ENCODE results near the gene SGSM2.
A peak's percentile ranks its signal among the peaks of the same experiment; 100 is the strongest.

Gene SGSM2

DNA sequence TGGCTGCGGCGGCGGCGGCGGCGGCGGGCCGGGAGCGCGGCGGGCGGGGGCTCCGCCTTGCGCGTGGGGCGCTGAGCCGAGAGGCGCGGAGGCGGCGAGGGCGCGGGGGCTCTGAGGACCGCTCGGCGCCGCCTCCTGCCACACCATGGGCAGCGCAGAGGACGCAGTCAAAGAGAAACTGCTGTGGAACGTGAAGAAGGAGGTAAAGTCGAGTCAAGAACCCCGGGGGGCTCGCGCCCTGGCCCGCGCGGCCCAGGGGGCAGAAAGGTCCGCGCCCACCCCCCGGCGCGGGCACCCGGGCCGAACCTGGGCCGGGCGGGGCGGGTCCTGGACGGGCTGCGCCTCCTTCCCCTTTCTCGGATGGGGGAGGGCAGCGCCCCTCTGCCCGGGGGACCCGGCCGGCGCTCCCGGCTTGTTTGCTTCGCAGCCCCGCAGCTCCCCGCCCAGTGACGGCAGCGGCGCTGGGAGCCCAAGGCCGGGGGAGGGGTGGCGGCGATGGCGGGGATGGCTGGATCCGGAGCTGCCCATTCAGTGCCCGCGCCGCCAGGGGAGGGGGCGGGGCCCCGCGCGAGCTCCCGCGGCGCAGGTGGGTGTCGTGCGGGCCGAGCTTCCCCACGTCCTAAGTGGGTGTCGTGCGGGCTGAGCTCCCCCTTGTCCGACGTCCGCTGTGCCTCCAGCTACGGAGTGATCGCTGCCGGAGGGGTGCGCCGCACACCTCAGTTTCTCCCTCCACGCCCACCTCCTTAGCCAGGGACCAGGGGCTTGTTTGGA, 428 bp downstream of the SGSM2 start:
- peak in 1 of 2 experiments; percentile 35 for DNase-seq

DNA sequence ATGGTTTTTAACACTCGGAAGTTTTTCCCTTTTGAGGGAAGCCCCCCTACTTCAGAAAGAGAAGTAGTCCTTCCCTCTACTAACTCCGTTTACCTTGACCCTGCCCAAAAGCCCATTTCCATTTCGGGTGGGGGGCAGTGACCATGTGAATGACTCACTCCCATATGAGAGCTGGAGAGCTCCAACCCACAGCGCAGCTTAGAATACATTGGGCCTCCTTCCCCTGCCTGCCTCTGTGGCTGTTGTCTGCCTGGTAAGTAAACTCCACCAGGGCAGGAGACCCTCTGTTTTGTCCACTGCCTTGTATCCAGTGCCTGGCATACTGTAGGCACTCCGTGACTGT, 985 bp downstream of the SGSM2 start:
- DNase-seq: no peak

DNA sequence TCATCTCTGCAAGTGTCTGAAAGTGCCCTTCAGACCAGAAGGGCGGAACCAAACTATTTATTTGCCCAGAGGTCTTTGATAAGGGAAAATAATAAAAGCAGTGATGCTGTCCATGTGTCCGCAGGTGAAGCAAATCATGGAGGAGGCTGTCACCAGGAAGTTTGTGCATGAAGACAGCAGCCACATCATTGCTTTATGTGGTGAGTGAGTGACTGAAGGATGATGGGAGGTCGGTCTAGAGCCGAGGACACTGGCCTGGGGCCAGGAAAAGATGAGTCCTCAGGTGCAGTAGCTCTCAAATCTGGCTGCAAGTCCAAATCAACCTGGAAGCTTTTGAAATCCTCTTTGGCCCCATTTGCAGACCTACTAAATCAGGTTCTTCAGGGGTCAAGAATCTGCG, 6.1 kb downstream of the SGSM2 start:
- no peak for DNase-seq

DNA sequence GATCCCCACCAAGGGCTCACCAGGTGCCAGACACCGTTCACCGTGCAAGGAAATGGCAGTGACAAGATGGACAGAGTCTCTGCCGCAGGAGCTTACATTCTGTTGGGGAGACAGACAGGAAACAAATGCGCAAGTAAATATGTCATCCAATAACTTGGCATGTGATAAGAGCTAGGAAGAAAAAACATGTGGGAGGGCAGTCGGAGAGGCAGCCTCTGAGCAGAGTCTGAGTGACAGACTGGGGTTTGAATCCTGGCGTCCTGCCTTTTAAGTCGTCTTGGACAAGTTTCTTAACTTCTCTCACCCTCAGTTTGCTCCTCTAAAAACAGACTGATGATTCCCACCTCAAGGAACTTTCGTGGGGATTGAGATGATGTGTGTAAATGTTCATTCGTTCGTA, 7.2 kb downstream of the SGSM2 start:
- no peak for DNase-seq

DNA sequence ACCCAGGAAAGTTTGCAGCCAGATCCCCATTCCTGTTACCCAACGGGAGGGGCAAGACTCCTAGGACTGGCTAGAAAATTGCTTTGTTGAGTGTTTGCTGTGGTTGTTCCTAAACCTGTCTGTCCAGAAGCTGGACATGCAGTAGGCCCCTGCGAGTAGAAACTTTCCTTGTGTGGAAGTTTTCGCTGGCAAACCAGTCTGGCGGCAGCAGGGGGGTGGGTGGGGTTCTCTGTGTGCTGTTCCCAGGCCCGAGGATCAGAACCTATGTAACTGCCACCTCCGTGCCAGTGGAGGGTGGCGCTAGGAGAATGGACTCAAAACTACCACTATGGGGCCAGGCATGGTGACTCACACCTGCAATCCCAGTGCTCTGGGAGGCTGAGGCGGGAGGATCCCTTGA, 9.2 kb downstream of the SGSM2 start:
- no peak for DNase-seq

DNA sequence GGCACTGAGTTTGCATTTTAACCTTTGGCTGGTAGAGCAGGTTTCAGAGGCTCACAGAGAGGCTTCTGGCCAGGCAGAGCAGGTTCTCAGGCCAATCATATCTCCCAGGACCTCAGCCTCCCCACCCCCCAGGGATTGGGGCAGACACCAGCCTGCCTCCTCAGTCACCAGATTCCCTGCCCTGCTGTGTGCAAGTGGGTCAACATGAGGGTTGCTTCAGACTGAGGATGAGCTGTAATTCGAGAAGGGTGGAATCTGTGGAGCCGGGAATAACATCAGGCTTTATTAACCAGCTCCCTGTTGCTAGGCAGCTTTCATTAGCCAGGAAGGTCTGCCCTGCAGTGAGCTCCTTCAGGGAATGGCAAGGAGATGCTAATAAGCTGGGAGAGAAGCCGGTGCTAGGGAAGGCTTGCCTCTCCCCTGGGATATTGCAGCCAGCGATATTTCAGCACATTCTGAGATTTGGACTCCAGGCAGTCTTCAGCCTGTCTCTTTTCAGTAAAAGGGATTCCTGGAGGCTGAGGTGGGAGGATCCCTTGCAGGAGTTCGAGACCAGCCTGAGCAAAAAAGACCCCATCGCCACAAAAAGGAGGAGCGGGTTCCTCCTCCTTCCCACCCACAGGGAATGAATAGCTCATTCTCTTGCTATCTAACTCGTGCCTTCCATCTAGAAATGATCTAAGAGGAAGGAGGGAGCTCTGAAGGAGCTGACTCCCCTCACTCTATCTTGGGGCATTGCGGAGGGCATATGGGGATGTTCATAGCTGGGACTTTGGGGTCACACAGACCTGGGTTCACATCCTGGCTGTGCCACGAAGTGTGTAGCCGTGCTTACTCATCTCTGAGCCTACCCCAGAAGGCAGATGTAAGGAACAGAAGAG, 10.7 kb downstream of the SGSM2 start:
- peak; percentile 46 to 77 for DNase-seq

DNA sequence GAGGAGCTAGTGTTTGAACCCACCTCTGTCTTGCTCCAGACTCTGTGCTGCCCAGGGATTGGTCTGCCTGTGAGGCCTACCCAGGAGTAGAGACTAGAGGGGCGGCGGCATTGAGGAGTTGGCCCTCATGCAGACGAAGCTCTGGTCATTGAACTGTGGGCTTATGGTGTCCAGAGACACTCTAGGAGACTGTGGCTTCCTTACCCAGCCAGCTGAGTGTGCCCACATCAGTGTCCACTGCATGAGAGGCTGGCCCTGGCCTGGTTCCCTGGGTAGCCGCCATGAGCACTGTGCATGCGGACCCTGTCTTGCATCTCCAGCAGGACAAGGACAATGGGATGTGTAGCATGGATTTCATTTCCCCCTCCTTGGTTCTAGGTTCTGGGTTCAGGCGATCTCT, 14.0 kb downstream of the SGSM2 start:
- no peak for DNase-seq

DNA sequence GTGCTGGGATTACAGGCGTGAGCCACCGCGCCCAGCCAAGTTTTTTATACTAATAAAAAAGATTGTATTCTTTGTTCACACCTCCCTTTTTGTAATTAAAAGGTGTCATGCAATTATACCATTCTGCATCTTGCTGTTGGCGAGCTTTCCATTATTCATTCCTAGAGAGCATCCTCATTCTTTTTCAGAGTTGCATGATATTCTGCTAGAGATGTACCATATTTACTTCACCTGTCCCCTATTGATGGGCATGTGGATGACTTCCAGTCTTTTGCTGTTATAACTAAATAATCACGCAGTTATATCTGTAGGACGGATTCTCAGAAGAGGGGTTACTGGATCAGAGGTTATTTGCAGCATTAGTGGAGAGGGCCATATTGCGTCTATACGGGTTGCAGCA, 17.0 kb downstream of the SGSM2 start:
- no peak for DNase-seq

DNA sequence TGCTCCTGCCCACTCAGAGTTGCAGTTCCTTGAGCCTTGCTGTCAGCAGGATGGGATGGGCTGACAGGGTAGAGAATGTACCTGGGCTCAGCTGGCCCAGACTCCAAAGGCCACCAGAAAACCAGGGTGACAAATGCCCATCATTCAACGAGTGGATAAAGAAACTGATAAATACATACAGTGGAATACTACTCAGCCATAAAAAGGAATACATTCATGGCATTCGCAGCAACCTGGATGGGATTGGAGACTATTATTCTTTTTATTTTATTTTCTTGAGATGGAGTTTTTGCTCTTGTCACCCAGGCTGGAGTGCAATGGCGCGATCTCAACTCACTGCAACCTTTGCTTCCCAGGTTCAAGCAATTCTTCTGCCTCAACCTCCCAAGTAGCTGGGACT, 19.9 kb downstream of the SGSM2 start:
- DNase-seq: no peak

DNA sequence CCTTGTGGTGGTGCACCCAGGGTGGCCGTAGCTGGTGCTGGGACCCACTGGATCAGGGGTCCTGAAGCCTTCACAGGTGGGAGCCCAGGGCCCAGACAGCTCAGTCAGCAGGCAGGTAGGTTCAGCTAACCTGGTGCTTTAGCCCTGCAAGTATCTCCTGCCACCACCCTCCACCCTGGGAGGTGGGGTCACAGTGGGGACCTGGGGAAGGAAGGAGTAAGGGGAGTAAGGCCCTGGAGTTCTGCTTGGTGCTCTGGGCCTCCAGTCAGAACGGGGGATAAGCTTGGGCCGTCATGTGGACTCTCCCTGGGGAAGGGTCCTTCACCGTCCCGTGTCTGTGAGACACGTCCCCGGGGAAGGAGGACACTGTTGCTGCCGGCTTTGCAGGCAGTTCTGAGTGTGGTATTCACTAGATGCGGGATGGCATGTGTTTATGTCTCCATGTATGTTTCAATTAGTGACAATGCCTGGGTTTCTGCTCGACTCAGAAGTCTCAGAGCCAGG, 20.7 kb downstream of the SGSM2 start:
- no peak for DNase-seq

DNA sequence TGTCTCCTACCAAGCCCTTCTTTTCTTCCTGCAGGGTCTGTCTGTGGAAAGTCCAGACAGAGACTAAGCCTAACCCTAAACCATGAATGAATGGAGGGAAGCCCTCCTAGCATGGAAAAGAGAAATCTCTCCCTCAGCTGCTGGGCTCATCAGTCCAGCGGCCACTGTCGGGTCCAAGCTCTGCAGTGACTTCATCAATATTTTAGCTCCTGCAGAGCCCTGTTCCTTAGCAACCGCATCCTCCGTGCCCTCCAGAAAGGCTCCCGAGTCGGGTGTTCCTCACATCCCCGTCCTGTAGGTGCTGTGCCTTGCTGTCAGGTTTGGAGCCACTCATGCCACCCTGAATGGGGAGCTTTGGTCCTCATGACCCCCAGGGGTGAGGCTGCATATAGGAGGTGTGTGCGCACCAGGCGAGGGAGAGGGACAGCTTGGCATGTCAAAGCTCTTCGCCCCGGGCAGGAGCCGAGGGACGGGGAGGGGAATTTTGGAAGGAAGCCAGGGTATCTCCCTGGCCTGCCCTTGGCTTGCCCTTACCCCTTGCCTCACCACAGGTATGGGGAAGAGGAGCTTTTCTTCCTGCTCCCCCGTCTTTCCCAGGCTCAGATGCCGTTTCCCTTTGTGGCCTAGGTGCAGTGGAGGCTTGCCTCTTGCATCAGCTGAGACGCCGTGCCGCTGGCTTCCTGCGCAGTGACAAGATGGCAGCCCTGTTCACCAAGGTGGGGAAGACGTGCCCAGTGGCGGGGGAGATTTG, 23.9 kb downstream of the SGSM2 start:
- no peak for DNase-seq

DNA sequence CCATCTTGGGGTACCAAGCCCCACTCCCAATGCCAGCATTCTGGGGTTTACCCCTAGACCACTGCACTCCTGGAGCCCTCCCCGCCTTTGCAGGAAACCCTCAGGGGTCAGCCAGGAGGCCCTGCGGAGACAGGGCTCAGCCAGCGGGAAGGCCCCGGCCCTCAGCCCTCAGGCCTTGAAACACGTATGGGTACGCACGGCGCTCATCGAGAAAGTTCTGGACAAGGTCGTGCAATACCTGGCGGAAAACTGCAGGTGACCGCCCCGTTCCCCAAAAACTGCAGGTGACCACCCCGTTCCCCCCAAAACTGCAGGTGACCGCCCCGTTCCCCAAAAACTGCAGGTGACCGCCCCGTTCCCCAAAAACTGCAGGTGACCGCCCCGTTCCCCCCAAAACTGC, 24.7 kb downstream of the SGSM2 start:
- DNase-seq: no peak

DNA sequence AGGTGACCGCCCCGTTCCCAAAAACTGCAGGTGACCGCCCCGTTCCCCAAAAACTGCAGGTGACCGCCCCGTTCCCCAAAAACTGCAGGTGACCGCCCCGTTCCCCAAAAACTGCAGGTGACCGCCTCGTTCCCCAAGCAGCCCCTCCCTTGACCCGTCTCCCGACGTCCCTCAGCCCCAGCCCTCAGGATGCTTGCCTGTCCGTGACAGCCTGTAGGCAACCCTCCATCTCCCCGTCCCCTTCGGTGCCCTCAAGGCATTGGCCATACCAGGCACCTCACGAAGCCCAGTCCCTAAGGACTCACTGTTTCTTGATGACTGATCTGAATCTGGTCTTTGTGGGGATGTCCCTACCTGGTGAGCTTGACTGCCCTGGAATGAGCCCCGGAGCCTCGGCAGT, 25.1 kb downstream of the SGSM2 start:
- no peak for DNase-seq

DNA sequence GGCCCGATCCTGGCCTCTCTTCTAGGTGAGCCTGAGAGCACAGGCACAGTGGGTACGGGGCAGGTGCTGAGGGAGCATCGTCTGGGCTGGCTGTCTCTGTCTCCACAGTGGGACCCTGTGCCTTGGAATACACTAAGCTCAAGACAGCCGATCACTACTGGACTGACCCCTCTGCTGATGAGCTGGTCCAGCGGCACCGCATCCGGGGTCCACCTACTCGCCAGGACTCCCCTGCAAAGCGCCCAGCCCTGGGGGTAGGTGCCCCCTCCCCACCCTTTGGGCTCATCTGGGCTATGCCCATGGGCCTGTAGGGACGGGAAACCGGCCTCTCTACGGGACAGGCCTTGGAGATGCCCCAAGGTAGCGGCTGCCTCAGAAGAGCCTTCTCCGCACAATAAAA, 25.6 kb downstream of the SGSM2 start:
- DNase-seq: no peak

DNA sequence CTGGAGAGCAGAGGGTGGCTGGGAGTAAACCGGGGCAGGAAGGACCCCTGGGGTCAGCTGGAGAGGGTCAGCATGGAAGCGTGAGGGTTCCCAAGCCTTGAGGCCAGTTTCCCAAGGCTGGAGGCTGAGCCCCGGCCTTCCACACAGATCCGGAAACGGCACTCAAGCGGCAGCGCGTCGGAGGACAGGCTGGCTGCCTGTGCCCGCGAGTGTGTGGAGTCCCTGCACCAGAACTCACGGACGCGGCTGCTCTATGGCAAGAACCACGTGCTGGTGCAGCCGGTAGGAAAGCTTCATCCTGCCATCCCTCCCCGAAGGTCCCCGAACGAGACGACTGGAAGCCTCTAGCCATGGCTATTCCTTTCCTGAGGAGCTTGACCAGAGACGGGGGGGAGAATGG, 26.0 kb downstream of the SGSM2 start:
- DNase-seq: no peak

DNA sequence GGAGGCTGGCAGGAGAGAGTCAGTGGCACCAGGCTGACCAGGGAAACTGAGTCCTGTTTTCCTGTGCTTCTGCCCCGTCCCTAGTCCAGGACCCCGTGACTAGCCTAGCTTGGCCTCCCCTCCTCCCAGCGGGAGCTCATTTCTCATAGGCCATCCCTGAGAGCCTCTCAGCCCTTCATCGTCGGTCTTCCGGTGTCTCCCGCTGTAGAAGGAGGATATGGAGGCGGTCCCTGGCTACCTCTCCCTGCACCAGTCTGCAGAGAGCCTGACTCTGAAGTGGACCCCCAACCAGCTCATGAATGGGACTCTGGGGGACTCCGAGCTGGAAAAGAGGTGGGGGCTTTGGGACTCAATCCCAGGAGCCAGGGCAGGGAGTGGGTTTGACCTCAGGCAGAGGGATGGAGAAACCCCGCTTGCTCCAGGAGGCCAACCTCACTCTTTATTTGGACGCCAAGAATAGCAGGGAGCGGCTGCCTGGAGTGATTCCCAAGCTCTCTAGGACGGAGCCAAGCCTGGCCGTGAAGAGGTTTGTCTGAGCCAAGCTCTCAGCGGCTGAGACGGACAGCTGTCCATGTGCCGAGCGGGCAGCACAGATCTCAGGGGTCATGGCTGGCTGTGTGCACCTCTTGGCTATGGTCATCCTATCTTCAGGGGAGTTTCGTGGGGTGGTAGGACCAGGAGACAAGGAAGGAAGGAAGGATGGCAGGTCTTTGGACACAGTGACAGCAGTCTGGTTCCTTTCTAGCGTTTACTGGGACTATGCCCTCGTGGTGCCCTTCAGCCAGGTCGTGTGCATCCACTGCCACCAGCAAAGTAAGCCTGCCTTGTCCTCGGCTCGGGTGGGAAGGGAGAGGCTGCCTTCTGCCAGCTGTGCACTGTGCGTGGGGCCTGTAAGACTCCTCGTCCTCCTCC, 26.8 kb downstream of the SGSM2 start:
- peak in 1 of 2 experiments; percentile 48 for DNase-seq

DNA sequence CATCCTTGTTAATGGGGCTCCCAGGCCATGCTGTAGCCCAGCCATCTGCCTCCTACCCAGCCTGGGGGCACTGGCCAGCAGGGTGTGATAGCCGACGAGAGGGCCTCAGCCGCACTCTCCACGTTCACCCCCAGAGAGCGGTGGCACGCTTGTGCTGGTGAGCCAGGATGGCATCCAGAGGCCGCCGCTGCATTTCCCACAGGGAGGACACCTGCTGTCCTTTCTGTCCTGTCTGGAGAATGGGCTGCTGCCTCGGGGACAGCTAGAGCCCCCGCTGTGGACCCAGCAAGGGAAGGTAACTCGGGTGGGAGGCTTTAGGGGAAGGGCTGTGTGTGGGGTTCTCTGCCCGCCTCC, 27.4 kb downstream of the SGSM2 start:
- no peak for DNase-seq

DNA sequence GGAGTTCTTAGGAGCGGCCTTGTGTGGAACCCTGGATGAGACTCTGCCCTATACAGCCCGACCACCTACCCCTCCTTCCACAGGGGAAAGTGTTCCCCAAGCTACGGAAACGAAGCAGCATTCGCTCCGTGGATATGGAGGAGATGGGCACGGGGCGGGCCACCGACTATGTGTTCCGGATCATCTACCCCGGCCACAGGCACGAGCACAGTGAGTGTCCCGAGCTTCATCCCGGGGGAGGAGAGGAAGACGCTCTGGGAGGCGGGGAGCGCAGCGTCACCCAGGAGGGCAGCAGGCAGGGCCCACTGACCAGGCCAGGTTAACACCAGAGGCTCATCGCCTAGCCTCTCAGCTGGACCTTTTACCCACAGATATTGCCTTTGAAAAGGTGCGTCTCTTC, 27.8 kb downstream of the SGSM2 start:
- no peak for DNase-seq

DNA sequence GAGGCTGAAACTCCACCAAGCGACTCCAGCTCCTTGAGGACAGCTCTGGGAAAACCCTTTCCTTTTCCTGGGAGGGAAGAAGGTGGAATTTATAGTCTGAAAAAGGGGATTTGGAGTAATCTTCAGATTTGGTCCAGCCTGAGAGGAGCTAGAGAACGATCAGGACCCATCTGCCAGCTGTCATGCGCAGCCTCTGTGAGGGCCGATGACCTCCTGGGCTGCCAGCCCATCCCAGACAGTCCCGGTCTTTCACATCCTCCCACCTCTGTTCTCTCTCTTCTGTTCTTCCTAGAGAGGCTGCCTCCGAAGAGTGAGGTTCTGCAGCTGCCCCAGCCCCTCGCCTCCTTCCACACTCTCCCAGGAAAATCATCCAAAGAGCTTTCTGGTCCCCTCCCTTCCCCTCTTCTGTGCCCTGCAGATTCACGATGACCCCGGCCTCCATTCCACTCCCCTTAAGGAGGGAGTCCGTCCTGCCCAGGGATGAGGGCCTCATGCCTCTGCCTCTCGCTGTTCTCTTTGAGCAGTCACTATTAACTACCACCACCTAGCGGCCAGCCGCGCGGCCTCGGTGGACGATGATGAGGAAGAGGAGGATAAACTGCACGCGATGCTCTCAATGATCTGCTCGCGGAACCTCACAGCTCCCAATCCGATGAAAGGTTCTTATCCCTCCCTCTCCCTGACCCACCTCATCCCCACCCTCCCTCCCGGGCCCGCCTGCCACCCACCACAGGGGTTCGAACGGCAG, 29.6 kb downstream of the SGSM2 start:
- no peak for DNase-seq

DNA sequence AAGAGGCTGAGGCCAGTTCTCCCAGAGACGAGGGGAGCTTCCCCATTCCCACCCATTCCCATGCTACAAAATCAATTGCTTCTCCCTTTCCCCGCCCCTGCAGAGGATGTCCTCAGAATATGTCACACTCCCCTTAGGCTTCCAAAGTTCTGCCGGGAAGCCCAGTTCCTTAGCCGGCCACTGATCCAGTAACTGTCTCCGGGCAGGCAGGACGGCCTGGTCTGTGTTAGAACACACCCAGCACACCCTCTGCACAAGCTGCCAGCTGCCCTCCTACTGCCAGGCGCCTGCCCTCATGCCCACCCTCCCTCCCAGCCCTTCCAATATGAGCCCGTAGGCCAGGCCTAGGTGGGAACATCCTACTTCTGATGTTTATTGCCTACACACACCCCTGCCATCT, 31.1 kb downstream of the SGSM2 start:
- no peak for DNase-seq

DNA sequence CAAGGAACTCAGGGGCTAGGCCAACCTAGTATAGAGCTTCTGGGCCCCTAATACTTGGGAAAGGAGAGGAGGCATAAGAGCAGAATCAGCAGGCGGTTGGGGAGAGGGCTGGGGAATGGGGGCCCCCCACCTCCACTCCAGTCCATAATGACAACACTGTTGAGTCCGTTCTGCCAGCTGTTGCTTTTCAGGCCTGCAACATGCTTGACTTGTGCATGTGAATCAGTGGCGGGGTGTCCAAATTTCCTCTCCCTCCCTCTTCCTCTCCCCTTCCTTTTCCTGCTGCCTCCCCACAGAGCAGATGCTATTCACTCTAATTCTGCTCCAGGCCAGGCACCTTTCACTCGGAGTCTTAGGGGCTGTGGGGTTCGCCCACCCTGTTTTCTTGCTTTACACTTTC, 31.7 kb downstream of the SGSM2 start:
- DNase-seq: no peak

All from NCI-H446 (cell line).